SU-DHL-6 (cell line): ENCODE data around the gene FCGR3A.

Experiments used
- CTCF ChIP-seq: fragments of 200-600 bp; sonication (generic); IDR thresholded peaks from one replicate; pipeline ENCODE4 v1.5.1; 2017; ENCODE audit warnings: antibody characterized with exemption, mild to moderate bottlenecking, low read length, moderate library complexity; ENCODE audit not compliant: insufficient read depth, poor library complexity, severe bottlenecking
- EZH2phosphoT487 ChIP-seq: fragments of 200-600 bp; sonication (generic), shearing (Covaris generic); conservative IDR thresholded peaks from 2 replicates; pipeline ENCODE4 v1.6.1; 2018; ENCODE audit warnings: mild to moderate bottlenecking, antibody characterized with exemption, low read length, moderate library complexity, mixed read lengths

GRCh38 chr1:161502641-161503393 is 46.8 kb downstream of the FCGR3A start:
- no peak for TF ChIP-seq CTCF
- no peak for TF ChIP-seq EZH2phosphoT487
